HT-29 (cell line): Measurements from ENCODE around the gene SYNCRIP. TPM values are rescaled to one million over a fixed set of nuclear protein-coding genes. Genes with fewer than 3 reads are reported as not detected.
"Not testable (repeated sequence)": the region's sequence is repeated elsewhere in the genome, so short reads cannot be mapped to it uniquely, and the experiment has no call there.

Source experiments
- DNase-seq: peaks from one replicate; pipeline ENCODE4 v3.0.0-alpha.2; 2015; ENCODE audit warnings: low spot score
- total RNA-seq: library from RNA; depleted of rRNA; stranded (reverse); fragments of >200 nt; shearing (Covaris generic); gene quantifications from 2 replicates; pipeline ENCODE4 v1.2.3, GENCODE V29; 2014

Gene SYNCRIP
- total RNA-seq, 1 experiment from 2014 or later, result 59.2 TPM

- DNase-seq, result peak; percentile 19
These were observed 27.9 kb upstream of the SYNCRIP start for GRCh38 chr6:85670573-85670972.

DNA sequence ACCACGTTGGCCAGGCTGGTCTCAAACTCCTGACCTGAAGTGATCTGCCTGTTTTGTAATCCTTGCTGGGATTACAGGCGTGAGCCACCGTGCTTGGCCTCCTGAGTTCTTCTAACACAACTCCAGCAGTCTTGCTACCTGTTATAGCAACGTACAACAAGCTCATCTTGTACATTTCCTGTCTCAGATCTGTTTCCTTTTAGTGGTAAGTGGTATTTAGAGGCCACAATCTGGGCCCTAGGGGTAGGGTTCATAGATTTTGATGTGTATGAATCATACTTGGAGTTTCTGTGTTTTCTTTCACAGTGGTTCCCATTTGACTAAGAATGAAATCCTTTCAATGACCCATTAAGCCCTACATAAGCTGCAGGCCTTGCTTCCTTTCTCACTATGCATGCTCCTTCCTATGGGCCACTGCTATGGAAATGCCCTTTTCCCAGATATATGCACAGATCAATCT, 27.1 kb upstream of the SYNCRIP start:
- no peak for DNase-seq

- DNase-seq, result no peak
These were observed 19.6 kb upstream of the SYNCRIP start for GRCh38 chr6:85662251-85662650.

GRCh38 chr6:85660181-85660611, 17.5 kb upstream of the SYNCRIP start:
- peak; percentile 40 for DNase-seq

- DNase-seq, result no peak
These were observed 7.9 kb upstream of the SYNCRIP start for GRCh38 chr6:85650606-85651005.

DNA sequence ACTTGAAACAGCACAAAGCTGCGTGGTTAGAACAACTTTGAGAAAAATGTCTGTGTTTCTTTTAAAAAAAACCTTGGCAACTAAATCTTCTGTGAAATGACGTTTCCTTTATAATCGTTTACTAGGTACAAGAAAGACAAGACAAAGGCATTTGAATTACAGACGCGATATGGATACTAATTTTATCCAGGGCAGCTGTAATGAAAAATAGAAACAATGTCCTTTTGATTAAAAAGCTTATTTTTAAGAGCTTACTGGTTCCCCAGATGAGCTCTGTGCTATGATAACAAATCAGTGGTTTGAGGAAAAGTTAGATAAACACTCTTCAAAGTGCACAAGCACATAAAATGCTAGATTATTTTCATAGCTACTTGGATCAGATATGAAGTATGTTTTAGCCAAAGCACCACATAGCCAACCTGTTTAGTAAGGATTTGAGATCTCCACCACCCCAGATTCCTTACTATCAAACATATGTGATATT, 1.6 kb upstream of the SYNCRIP start:
- no peak for DNase-seq

DNA sequence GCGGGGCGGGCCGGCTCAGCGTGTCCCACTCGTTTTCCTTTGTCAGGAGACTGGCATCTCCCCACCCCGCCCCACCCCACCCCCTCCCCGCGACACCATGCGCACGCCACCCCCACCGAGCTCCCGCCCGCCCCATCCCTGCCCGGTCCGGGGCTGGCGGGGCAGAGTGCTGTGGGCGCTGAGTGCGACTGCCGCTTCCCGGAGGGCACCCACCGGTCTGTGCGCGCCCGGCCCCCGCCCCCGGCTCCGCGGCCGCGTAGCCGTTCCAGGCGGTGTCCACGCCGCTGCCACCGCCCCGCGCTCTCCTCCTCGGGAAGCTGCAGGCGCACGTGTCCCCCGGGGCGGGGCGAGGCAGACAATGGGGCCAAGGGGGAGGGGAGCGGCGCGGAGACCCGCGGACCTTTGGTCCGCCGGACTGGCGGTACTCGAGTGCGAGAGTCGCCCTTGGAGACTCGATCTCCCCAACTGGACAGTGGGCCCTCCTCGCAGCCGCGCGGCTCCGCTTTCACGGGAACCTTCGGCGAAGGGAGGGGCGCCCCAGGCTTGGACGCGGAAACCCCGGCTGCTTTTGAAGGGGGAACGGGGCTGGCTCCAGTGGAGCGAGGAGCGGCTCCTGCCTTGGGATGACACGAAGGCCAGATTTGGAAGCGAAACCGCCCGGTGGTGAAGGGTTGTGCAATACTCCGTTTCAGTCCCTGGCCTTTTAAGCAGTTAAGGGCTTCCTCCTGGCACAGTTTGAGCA, 1.0 kb upstream of the SYNCRIP start:
- DNase-seq, result peak; percentile 87

DNA sequence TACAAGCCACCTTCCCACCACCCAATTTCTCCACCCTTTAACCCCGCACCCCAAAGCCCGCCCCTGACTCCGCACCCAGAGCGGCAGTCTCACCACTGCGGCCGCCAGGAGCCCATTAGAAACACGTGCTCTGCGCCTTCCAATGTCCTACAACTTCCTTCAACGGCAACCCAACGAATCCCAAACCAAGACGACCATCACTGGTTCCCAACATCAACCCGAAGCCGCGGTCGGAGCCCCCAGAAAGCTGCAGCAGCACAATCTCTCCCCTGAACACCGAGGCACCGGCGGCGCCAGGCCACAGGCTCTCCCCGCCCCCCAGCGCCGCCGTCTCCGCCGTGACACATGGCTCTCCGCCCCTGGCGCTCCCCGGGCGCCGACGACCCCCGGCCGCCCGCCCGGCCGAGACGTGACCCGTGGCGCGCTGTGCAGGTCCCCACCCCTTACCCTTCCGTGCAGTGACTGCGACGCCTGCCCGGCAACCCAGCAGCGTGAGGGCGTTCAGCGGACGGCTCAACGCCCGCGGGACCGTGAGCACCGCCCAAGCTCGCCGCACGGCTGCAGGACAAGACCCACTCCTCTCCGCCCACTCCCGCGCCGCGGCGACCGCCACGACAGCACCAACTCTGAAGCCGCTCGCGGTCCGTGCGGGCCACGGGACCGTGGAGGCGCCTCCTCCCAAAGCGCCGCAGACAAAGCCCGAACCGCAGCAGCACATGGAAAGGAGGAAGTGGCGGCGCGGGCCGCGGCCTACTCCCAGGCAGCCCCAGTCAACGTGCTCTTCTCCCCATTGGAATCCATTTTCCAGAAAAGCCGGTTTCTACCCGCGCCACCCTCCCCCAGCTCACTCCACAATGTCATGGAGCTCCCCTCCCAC, 551 bp downstream of the SYNCRIP start:
- peak; percentile 64 for DNase-seq

- DNase-seq, result peak; percentile 31
These were observed 1.2 kb downstream of the SYNCRIP start for GRCh38 chr6:85641522-85641896.

GRCh38 chr6:85640821-85641220, 1.9 kb downstream of the SYNCRIP start:
- no peak for DNase-seq

DNA sequence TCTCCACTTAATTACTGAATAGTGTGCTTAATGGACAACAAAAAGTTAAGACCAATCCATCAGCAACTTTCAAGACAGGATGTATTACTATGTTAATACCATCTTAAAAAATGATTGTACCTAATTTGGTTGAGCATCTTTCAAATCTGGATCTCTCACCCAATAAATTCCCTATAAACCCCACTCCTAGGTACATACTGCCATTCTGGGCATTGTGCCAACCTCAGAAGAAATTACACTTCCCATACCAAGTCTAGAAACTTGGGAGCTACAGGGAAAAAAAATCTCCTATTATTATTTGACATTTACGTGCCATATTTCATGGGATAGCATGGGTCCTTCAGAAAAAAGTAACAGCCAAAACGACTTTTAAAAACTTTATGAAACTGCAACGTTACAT, 5.1 kb downstream of the SYNCRIP start:
- DNase-seq, result no peak

- no peak for DNase-seq
These were observed 10.3 kb downstream of the SYNCRIP start for GRCh38 chr6:85632164-85632942.

GRCh38 chr6:85631117-85631516, 11.6 kb downstream of the SYNCRIP start:
- DNase-seq, result not testable (repeated sequence)

DNA sequence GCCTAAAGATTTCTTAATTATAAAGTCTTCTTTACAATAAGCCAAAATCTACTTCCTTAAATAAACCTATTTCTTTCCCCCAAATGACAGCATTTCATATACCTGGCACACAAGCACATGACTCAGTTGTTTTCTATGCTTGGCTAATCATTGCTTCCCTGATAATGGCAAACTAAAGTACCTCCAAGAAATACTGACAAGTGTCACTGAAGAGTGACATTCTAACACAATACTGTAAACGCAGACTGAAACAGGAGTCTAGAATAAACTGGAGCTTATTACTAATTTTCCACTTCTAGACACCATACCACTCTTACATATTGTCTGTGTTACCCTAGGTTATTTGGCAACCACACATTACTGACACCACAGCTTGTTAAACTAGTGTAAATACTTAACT, 14.3 kb downstream of the SYNCRIP start:
- no peak for DNase-seq

DNA sequence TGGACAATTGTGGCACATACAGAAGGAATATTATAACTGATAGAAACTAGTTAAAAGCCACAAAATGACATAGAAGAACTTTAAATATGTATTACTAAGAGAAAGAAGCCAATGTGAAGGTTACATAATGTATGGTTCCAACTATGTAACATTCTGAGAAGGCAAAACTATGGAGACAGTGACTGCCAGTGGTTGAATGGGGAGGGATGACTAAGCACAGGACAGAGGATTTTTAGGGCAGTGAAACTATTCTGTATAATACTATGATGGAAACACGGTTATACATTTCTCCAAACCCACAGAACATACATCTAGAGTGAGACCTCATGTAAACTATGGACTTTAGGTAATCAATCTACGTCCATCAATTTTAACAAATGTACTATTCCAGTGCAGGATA, 22.4 kb downstream of the SYNCRIP start:
- no peak for DNase-seq

DNA sequence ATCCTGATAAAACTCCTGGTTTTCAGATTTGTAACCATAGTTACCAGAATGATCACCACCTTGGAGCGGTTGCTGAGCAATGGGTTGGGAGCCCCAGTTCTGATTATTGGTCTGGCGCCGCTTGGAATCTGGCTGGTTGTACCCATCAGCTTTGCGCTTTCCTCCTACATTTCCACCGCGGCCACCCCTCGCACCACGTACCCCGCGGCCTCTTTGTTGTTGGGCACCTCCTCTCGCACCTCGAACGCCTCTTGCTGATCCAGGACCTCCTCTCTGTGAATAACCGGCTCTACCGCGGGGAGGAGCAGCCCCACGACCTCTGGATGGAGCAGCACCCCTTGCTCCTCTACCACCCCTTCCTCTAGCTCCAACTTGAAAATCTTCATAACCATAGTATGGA, 27.9 kb downstream of the SYNCRIP start:
- DNase-seq, result no peak

- no peak for DNase-seq
These were observed 29.8 kb downstream of the SYNCRIP start for GRCh38 chr6:85612690-85613474.

DNA sequence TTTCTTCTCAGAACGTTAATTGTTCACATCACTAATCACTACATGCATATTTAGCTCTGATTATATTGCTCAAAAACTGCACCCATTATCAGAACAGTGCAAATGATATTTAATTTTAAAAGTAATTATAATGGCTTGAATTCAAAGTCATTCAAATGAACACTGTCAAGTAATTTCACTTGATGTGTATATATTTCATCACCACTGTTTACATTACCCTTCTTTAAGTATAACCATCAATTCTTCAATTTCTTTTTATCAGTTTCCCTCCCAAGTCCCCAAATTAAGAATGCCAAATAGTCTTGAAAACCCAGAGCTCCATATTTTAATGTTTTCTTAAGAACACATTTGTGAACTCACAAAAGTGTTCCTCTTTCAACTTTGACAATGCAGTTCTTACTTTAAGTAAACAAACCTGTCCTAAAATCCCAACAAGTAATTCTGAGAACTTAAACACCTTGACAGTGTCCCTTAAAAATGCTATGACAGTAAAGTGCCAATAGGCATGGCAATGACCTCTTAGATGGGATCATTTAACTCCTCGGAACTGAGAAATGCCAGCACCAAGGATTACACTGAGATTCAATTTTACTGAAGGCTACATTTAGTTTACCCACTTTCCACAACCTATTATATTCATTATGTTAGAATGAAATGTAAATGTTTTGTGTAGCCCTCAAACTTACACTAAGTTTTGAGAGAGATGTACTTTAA, 32.3 kb downstream of the SYNCRIP start:
- no peak for DNase-seq

- no peak for DNase-seq
These were observed 40.6 kb downstream of the SYNCRIP start for GRCh38 chr6:85602100-85602499.

GRCh38 chr6:85600713-85601313, 41.9 kb downstream of the SYNCRIP start:
- DNase-seq, result no peak
